HFF-Myc (cell line): ENCODE measurements around the gene PSPH.
"Not testable (repeated sequence)": the region's sequence is repeated elsewhere in the genome, so short reads cannot be mapped to it uniquely, and the experiment has no call there.

Experiments used
- DNase-seq: peaks from one replicate; pipeline ENCODE4 v3.0.0-alpha.2; 2011; ENCODE audit warnings: low read depth; ENCODE audit errors: extremely low read depth
- H3K4me3 ChIP-seq: replicated peaks from 2 replicates; pipeline ENCODE4 v1.5.1; 2011; ENCODE audit warnings: low read depth, mild to moderate bottlenecking, control low read depth, low read length
- TF ChIP-seq, protein P1 (sequence below): IDR thresholded peaks from 2 replicates; pipeline ENCODE4 v1.5.1; 2012; ENCODE audit warnings: mild to moderate bottlenecking, low read depth, low read length, control low read depth; ENCODE audit errors: missing control alignments

PSPH gene

DNA sequence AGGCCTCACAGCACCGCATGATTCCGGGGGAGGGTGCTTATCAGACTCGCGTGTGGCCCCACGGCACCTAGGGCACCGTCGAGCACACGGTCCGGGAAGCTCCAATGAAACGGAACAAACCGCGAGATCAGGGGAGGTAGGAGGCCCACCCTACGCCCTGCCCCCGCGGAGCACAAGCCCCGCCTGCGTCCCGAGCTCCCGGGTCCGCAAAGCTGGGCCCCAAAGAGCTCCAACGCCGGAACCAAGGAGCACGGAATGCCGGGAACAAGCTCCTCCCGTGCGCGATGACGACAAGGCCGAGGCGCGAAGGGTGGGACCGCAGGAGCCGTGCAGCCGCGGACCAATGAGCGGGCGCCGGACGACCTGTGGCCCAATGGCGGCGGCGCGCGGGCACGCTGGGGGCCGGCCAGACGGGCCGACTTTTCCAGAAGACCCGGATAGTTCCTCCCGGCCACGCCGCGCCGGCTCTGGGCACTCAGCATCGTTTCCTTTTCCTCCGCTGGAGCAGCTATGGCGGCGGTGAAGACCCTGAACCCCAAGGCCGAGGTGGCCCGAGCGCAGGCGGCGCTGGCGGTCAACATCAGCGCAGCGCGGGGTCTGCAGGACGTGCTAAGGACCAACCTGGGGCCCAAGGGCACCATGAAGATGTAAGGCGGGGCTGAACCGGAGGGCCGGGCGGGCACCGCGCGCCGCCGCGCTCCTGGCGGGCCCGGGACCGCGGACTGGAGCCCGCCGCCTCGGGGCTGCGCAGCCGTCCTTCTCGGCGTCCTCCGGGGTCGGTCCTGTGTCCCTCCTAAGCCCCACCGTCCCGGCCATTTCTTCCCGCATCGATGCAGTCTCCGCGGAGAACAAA, at the start of gene PSPH, which contains the start of gene CCT6A:
Gene PSPH (minus strand): TSS at position 106 of the 853 bp plus-strand sequence. CDS start 30,232 bp downstream, outside the sequence.
Gene CCT6A (plus strand): TSS at position 427 of the 853 bp plus-strand sequence. CDS start 84 bp downstream, at position 511.
- peak; percentile 94 for DNase-seq
- TF ChIP-seq, protein P1, sequence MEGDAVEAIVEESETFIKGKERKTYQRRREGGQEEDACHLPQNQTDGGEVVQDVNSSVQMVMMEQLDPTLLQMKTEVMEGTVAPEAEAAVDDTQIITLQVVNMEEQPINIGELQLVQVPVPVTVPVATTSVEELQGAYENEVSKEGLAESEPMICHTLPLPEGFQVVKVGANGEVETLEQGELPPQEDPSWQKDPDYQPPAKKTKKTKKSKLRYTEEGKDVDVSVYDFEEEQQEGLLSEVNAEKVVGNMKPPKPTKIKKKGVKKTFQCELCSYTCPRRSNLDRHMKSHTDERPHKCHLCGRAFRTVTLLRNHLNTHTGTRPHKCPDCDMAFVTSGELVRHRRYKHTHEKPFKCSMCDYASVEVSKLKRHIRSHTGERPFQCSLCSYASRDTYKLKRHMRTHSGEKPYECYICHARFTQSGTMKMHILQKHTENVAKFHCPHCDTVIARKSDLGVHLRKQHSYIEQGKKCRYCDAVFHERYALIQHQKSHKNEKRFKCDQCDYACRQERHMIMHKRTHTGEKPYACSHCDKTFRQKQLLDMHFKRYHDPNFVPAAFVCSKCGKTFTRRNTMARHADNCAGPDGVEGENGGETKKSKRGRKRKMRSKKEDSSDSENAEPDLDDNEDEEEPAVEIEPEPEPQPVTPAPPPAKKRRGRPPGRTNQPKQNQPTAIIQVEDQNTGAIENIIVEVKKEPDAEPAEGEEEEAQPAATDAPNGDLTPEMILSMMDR = no peak
- peak within 1 kb of the TSS; percentile 96 for H3K4me3 ChIP-seq

DNA sequence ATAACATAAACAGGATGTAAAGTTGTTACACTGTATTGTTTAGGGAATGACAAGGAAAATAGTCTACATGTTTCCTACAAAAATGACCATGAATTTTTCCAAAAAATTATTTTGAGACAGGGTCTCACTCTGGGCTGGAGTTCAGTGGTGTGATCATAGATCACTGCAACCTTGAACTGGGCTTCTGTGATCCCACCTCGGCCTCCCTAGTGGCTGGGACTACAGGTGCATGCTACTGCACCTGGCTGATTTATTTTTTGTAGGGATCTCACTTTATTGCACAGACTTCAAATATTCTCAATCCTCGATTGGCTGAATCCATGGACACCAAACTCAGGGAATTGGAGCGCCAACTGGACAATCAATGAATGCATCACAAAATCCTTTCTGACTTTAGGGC, 48.4 kb upstream of the PSPH start:
- H3K4me3 ChIP-seq = no peak overlapping the region
- TF ChIP-seq, protein P1 = no peak

GRCh38 chr7:56098187-56099008, 47.2 kb upstream of the PSPH start:
- DNase-seq, H3K4me3 ChIP-seq: not testable (repeated sequence)

More for the DNA sequence above, 48.4 kb upstream of the PSPH start:
- no peak for DNase-seq

DNA sequence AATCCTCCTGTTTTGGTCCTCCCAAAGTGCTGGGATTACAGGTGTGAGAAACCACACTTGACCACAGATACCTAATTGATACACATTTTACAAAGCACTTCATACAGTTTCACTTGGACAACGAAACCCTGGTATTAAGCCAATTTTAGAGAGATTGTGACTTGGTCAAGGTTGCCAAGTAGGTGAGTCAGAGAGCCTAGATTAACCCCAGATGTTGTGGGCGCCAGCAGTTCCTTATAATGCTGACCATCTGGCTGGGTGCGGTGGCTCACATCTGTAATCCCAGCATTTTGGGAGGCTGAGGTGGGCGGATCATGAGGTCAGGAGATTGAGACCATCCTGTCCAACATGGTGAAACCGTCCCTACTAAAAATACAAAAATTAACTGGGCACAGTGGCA, 46.5 kb upstream of the PSPH start:
- peak; percentile 97 for DNase-seq
- TF ChIP-seq, protein P1 = no peak
- no peak overlapping the region for H3K4me3 ChIP-seq

DNA sequence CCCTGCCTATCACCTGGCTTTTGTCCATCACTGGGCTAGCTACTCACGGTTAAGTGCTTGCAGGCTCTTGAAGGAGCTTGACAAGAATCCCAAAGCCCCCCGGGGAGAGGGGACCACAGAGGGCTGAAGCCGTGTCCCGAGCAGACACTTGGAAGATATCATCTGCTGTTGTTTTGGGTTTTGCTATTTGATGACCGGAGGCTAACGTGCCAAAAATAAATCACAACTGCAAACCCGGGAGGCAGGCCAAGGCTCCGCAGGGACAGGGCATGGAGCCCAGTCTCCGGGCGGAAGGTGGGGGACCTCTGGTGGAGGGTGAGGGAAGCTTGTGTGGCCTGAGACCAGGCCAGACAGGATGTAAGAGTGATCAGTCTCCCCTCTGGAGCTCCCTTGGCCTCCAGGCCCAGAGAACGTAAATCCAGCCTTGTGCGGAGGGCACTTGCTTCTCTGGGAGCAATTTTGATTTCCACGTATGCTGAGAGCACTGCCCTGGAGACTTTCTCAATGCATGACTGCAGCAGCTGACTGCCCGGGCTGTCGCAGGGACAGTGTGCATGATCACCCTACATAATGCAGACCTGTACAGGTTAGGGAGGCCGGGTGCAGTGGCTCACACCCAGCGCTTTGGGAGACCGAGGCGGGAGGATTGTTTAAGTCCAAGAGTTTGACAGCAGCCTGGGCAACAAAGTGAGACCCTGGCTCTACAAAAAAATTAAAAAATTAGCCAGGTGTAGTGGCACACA, 41.7 kb upstream of the PSPH start, which contains the start of gene PHKG1:
Gene PHKG1 (minus strand): TSS at position 164 of the 743 bp plus-strand sequence. CDS start 4,011 bp downstream, outside the sequence.
- no peak within 1 kb of the TSS for H3K4me3 ChIP-seq
- TF ChIP-seq, protein P1 = peak; percentile 80
- peak; percentile 74 for DNase-seq

GRCh38 chr7:56092388-56092787, 41.1 kb upstream of the PSPH start:
- not testable (repeated sequence) for H3K4me3 ChIP-seq, DNase-seq

- DNase-seq = no peak
- TF ChIP-seq, protein P1 = no peak
- H3K4me3 ChIP-seq = no peak overlapping the region
Measured at GRCh38 chr7:56091591-56091990, 40.3 kb upstream of the PSPH start.
